Measurements from ENCODE around the gene SSTR4. TPM values are rescaled to one million over a fixed set of nuclear protein-coding genes. Genes with fewer than 3 reads are reported as not detected.
A peak's percentile ranks its signal among the peaks of the same experiment; 100 is the strongest.

The SSTR4 gene
- total RNA-seq, 1 experiment from 2014 or later: not detected

DNA sequence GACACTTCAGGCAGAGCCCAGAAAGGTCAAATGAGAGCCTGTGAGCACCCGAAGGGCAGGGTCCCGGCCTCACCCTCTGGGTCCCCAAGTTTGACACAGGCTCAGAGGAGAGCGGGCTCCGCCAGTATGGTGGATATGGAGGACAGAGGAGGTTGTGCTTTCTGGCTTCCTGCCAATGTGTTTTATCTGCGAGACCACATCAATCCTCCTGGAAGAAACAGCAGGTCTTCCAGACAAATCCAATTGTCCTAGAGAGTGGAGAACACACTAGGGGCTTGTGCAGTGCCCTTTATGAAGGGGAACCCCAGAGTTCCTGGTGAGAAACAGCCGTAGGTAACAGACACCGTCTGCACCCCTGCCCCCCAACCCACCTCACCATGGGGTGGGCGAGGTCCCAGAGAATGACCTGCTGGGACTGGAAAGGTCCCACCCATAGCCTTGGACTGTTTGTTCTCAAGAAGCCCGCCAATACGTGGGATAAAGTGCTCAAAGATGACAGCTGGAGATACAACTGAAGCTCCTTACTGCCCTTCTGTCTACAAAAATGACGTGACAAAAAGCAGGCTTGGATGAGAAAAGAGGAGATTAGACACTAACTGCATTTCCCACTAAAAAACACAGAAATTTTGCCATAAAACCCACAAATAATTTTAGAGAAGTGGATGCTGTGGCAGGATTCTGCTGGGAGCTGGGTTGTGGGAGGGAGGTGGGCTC lies 23.9 kb upstream of the SSTR4 start:
- Histone ChIP-seq H3K9ac (ENCODE audit: low read length) (no peak overlapping the region), H2AFZ (ENCODE audit: low read depth, low read length, poor library complexity, severe bottlenecking) (no peak overlapping the region), H3K27me3 (ENCODE audit: insufficient read depth, low read length) (0 out of 2 replicates have a peak, but pooled peaks cover 3% of the 10 kb centered on the region), H3K79me2 (ENCODE audit: insufficient read depth, low read length) (no peaks in the 10 kb centered on the region), H3K9me2 (ENCODE audit: insufficient read depth) (no peaks in the 10 kb centered on the region), H3K27ac (ENCODE audit: low read depth, low read length) (no peak overlapping the region), H3K4me2 (ENCODE audit: low read length) (no peak overlapping the region), H4K20me1 (ENCODE audit: insufficient read depth) (no peaks in the 10 kb centered on the region), H3K9me3 (ENCODE audit: control insufficient read depth in 1 of 2, insufficient read depth in 1 of 2, low read depth in 1 of 2, low read length in 2 of 2) (no peaks in the 10 kb centered on the region), H3K36me3 (ENCODE audit: control insufficient read depth in 1 of 2, insufficient read depth in 2 of 2, low read length in 2 of 2) (no peaks in the 10 kb centered on the region), H3K4me3 (replicated peaks in 1 of 2; ENCODE audit: low read depth in 1 of 2, low read length in 2 of 2) (no peak overlapping the region), H3K4me1 (ENCODE audit: control insufficient read depth in 1 of 2, insufficient read depth in 2 of 2, low read length in 2 of 2) (peaks cover 5 to 7% of the 10 kb centered on the region in 2 experiments)
- ATAC-seq: no peak
- no peak for DNase-seq (ENCODE audit: low read depth, low spot score)
- ChIA-PET RAD21 (ENCODE audit: low non-redundant PET in 1 of 2, low total read pairs in 2 of 2, uncharacterized antibody in 2 of 2, unreplicated experiment in 2 of 2) (no interaction called here), POLR2A (no interaction called here), CTCF (no interaction called here)
- TF ChIP-seq TCF7L2 (IDR thresholded peaks at IDR 0.05; ENCODE audit: borderline replicate concordance, extremely low read depth, insufficient read depth, insufficient read length) (no peak), ELF1 (IDR thresholded peaks at IDR 0.05; ENCODE audit: borderline replicate concordance, low read depth) (no peak), CEBPB (IDR thresholded peaks at IDR 0.05; ENCODE audit: low read depth) (no peak), POLR2AphosphoS5 (IDR thresholded peaks at IDR 0.05; ENCODE audit: low read depth, low read length) (no peak), CBX3 (IDR thresholded peaks at IDR 0.05; ENCODE audit: low read depth) (no peak), ATF3 (IDR thresholded peaks at IDR 0.05) (no peak), ZNF274 (IDR thresholded peaks at IDR 0.05; ENCODE audit: low read depth, low read length) (no peak), EZH2phosphoT487 (IDR thresholded peaks at IDR 0.05; ENCODE audit: borderline replicate concordance) (no peak), SP1 (IDR thresholded peaks at IDR 0.05; ENCODE audit: low read depth) (no peak), SIN3A (IDR thresholded peaks at IDR 0.05; ENCODE audit: low read depth) (no peak)
- BruUV-seq (replicated peaks): no TSS peak
- intact Hi-C loops (cut with micrococcal nuclease): no loop called here

DNA sequence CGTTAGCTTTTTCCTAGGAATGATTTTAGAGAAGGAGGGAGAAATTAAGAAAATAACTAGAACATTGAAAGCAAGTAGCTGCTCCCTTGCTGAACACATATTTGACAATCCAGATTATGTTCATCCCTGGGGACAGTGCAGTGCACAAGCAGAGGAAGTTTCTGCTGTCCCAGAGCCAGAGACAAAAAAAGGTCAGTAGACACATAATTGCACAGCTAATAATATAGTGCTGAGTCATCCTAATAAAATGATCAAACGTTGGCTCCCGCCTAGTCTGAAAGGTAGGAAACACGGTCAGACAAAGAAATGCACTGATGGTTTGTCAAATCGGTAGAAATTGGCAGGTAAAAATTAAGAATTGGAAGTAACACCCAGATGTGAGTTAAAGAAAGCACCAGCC lies 21.7 kb upstream of the SSTR4 start:
- intact Hi-C loops (cut with micrococcal nuclease): no loop called here
- ChIA-PET RAD21 (ENCODE audit: low non-redundant PET in 1 of 2, low total read pairs in 2 of 2, uncharacterized antibody in 2 of 2, unreplicated experiment in 2 of 2) (no interaction called here), POLR2A (no interaction called here), CTCF (interaction anchor here (1.0 kb wide), 1 partner anchor 39 kb away, joined by 4 read pairs; no protein-coding TSS in a partner anchor)
- Histone ChIP-seq H3K9me3 (ENCODE audit: control insufficient read depth in 1 of 2, insufficient read depth in 1 of 2, low read depth in 1 of 2, low read length in 2 of 2) (no peaks in the 10 kb centered on the region), H3K4me3 (replicated peaks in 1 of 2; ENCODE audit: low read depth in 1 of 2, low read length in 2 of 2) (no peak overlapping the region), H3K27ac (ENCODE audit: low read depth, low read length) (no peak overlapping the region), H3K9me2 (ENCODE audit: insufficient read depth) (no peaks in the 10 kb centered on the region), H3K36me3 (ENCODE audit: control insufficient read depth in 1 of 2, insufficient read depth in 2 of 2, low read length in 2 of 2) (no peaks in the 10 kb centered on the region), H2AFZ (ENCODE audit: low read depth, low read length, poor library complexity, severe bottlenecking) (no peak overlapping the region), H4K20me1 (ENCODE audit: insufficient read depth) (no peaks in the 10 kb centered on the region), H3K4me2 (ENCODE audit: low read length) (peak overlapping the region; percentile 11; the same call in 1 of the 2 replicates), H3K9ac (ENCODE audit: low read length) (no peak overlapping the region), H3K4me1 (ENCODE audit: control insufficient read depth in 1 of 2, insufficient read depth in 2 of 2, low read length in 2 of 2) (peaks cover 5 to 7% of the 10 kb centered on the region in 2 experiments), H3K79me2 (ENCODE audit: insufficient read depth, low read length) (no peaks in the 10 kb centered on the region), H3K27me3 (ENCODE audit: insufficient read depth, low read length) (0 out of 2 replicates have a peak, but pooled peaks cover 3% of the 10 kb centered on the region)
- DNase-seq (ENCODE audit: low read depth, low spot score) (no peak), ATAC-seq (no peak)
- BruUV-seq (replicated peaks): no TSS peak
- TF ChIP-seq TCF7L2 (IDR thresholded peaks at IDR 0.05; ENCODE audit: borderline replicate concordance, extremely low read depth, insufficient read depth, insufficient read length) (peak; percentile 25), ATF3 (IDR thresholded peaks at IDR 0.05) (no peak), SRF (IDR thresholded peaks at IDR 0.05; ENCODE audit: low read depth) (no peak), FOSL1 (IDR thresholded peaks at IDR 0.05; ENCODE audit: low read depth) (no peak)

Measured in HCT116 (cell line).